ENCODE results near the gene GALNT17. TPM values are rescaled to one million over a fixed set of nuclear protein-coding genes. Genes with fewer than 3 reads are reported as not detected.

The GALNT17 gene
- total RNA-seq, 1 donor from 2014 or later: 95.3 TPM

- TF ChIP-seq CTCF (IDR thresholded peaks at IDR 0.05; ENCODE audit: borderline replicate concordance): no peak
- Histone ChIP-seq H3K27ac (replicated peaks) (no peak overlapping the region), H3K27me3 (ENCODE audit: low read depth) (no peaks in the 10 kb centered on the region), H3K9me3 (replicated peaks) (no peaks in the 10 kb centered on the region), H3K4me1 (peaks cover 4% of the 10 kb centered on the region), H3K4me3 (no peak overlapping the region), H3K36me3 (no peaks in the 10 kb centered on the region)
- no peak for DNase-seq
- intact Hi-C loops (cut with micrococcal nuclease): no loop called here
Measured at GRCh38 chr7:71504697-71505441, 372.9 kb downstream of the GALNT17 start.

GRCh38 chr7:71506822-71507221, 374.9 kb downstream of the GALNT17 start:
- H3K9me3 ChIP-seq (replicated peaks): no peaks in the 10 kb centered on the region
- peaks cover 4% of the 10 kb centered on the region for H3K4me1 ChIP-seq

GRCh38 chr7:71507680-71508602, 376.0 kb downstream of the GALNT17 start:
- intact Hi-C loops (cut with micrococcal nuclease): no loop called here
- Histone ChIP-seq H3K4me1 (peaks cover 4% of the 10 kb centered on the region), H3K4me3 (no peak overlapping the region), H3K27ac (replicated peaks) (no peak overlapping the region), H3K36me3 (no peaks in the 10 kb centered on the region), H3K9me3 (replicated peaks) (no peaks in the 10 kb centered on the region), H3K27me3 (ENCODE audit: low read depth) (no peaks in the 10 kb centered on the region)
- DNase-seq: no peak
- TF ChIP-seq CTCF (IDR thresholded peaks at IDR 0.05; ENCODE audit: borderline replicate concordance): no peak

More at GRCh38 chr7:71506822-71507221, 374.9 kb downstream of the GALNT17 start:
- no peak overlapping the region for H3K4me3 ChIP-seq
- H3K36me3 ChIP-seq: no peaks in the 10 kb centered on the region
- no peaks in the 10 kb centered on the region for H3K27me3 ChIP-seq (ENCODE audit: low read depth)
- TF ChIP-seq CTCF (IDR thresholded peaks at IDR 0.05; ENCODE audit: borderline replicate concordance): no peak
- no peak for DNase-seq
- no peak overlapping the region for H3K27ac ChIP-seq (replicated peaks)
- intact Hi-C loops (cut with micrococcal nuclease): no loop called here

- H3K4me1 ChIP-seq: peaks cover 4% of the 10 kb centered on the region
- no peak for DNase-seq
- intact Hi-C loops (cut with micrococcal nuclease): no loop called here
- H3K4me3 ChIP-seq: no peak overlapping the region
- no peaks in the 10 kb centered on the region for H3K9me3 ChIP-seq (replicated peaks)
- no peaks in the 10 kb centered on the region for H3K36me3 ChIP-seq
- TF ChIP-seq CTCF (IDR thresholded peaks at IDR 0.05; ENCODE audit: borderline replicate concordance): no peak
- H3K27ac ChIP-seq (replicated peaks): no peak overlapping the region
- no peaks in the 10 kb centered on the region for H3K27me3 ChIP-seq (ENCODE audit: low read depth)
Measured at GRCh38 chr7:71509381-71509780, 377.4 kb downstream of the GALNT17 start.

- TF ChIP-seq CTCF (IDR thresholded peaks at IDR 0.05; ENCODE audit: borderline replicate concordance): no peak
- H3K9me3 ChIP-seq (replicated peaks): no peaks in the 10 kb centered on the region
- H3K36me3 ChIP-seq: no peaks in the 10 kb centered on the region
- no peak for DNase-seq
- H3K27me3 ChIP-seq (ENCODE audit: low read depth): no peaks in the 10 kb centered on the region
- H3K27ac ChIP-seq (replicated peaks): no peak overlapping the region
- H3K4me3 ChIP-seq: no peak overlapping the region
- peaks cover 4% of the 10 kb centered on the region for H3K4me1 ChIP-seq
- intact Hi-C loops (cut with micrococcal nuclease): no loop called here
Measured at GRCh38 chr7:71511361-71511807, 379.4 kb downstream of the GALNT17 start.
